Left colon (tissue), 2 donors: ENCODE results near the gene ARFIP2. TPM values are rescaled to one million over a fixed set of nuclear protein-coding genes. Genes with fewer than 3 reads are reported as not detected.

Experiments used
- ATAC-seq: fragments of 200-7000 bp; cut with Tn5 transposase; one replicate; pipeline ENCODE4 v1.9.1; 2020; ENCODE audit warnings: mild to moderate bottlenecking, moderate library complexity
- DNase-seq, 2 donors: peaks; one replicate each; pipeline ENCODE4 v3.0.0-alpha.2; 2020
- intact Hi-C, 2 donors: fragments of 100-400 bp; cut with DNase I in 1 of 2; cut with micrococcal nuclease in 1 of 2; formaldehyde crosslinking; loops; one replicate each; pipeline versions ENCODE4 v1.11.2 to v1.14.0; 2022; cut with DNase I, micrococcal nuclease
- total RNA-seq, 2 donors: library from RNA; stranded (reverse); fragmentation: NEBNext Ultra II Directional; extraction: Animal tissue kit (Norgen Biotek cat#: 25700); gene quantifications; one replicate each; pipeline ENCODE4 v1.2.1, GENCODE V29; 2021
- donor health status: DM: no; HTN: no; CAD: no.
- donor health status: DM: yes; HTN: yes; CAD: no.

ARFIP2 gene
- total RNA-seq, 2 donors from 2014 or later, result 70.2 to 85.6 TPM

DNA sequence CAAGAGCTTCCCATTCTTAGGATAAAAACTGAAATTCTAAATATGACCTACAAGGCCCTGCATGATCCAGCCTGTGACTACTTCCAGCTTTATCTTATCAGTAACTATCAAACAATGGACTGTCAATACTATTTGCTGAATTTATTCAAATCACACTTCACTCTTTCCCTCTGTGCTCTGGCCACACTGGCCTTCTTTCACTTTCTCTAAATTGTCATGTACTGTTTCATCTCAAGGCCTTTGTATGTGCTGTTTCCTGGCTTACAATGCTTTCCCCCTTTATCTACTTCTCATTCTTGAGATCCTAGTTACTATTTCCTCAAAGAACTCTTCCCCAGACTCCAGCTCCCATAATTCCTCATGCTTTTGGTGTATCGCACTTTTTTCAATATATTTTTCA lies 5.8 kb upstream of the ARFIP2 start:
- intact Hi-C loops, result no loop called here
- DNase-seq (no peak), ATAC-seq (peak; percentile 6)

DNA sequence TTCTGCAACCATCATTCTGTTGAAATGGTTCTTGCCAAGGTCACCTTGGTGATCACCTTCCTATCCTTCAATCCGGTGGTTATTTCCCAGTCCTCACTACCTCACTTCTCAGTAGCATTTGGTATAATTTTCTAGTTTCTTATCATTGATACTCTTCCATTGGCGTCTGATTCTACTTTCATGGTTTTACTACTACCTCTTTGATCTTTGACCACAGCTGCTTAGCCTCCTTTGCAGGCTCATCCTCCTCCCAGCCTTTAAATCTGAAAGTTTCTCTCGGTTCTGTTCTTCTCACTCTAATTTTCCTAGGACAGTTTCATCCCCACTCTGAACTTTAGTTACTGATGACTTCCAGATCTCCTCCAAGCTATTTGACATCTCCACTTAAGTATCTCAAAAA lies 5.1 kb upstream of the ARFIP2 start:
- DNase-seq (no peak), ATAC-seq (no peak)
- intact Hi-C loops, result no loop called here

DNA sequence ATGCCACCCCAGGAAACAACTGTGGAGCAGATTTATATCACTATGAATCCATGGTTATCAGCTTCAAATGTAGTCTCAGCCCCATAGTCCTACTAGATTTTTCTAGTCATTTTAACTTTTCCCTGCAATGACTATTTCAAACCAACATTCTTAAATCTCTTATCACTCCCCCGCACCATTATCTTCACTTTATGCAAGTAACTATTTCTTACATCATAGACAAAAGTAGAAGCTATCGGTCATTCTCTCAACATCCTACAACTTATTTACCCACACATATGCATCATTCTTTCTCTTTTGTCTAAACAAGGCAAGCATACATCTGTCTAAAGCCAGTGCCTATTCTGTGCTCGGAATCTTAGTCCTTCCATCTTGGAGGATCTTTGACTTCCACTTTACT lies 4.5 kb upstream of the ARFIP2 start:
- DNase-seq (no peak), ATAC-seq (no peak)
- intact Hi-C loops, result no loop called here

DNA sequence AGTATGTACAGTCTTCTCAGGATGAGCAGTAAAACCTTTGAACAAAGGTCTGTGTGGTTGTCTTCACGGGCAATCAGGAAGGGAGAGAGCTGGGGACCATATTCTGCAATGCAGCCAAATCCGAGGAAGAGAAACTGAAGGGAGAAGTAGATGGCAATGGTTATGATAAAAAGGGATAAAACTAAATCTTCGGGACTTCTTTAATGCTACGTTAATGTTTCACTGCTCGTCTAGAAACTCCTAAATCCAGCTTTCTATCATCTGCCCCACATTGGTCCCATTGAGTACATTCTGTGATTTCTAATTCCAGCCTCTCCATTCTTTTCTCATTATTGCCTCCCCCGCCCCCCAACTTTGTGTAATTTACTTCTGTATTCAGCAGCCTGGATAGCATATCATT lies 1.9 kb upstream of the ARFIP2 start:
- ATAC-seq (no peak), DNase-seq (no peak)
- intact Hi-C loops, result no loop called here

DNA sequence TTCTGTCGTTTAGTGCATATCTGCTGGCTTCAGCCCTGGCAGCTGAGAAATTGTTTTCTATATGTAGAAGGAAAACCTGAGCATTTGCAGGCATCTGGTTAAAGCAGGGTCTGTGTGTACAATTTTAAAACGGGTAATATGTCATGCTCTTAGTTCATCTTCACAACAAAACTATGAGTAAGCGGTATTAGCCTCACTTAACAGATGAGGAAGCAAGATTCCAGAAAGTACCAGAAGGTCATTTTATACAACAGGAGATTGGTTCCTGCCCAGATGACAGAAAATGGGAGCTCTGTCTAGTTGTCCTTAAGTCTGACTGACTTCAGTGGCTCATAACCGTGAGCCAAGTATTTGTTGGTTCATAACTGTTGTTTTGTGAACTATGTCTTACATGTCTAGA lies 1.3 kb upstream of the ARFIP2 start:
- DNase-seq (no peak), ATAC-seq (no peak)
- intact Hi-C loops, result no loop called here

DNA sequence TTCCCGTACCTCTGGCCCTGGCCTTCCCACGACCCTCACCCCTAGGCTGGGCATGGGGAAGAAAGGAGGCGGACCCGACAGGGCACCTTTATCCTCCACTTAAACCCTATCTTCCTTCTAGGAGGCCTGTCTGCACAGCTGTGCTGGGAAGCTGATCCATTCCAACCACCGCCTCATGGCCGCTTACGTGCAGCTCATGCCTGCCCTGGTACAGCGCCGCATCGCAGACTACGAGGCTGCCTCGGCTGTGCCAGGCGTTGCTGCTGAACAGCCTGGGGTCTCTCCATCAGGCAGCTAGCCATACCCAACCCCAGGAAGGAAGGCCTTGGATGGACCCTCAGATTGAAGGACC lies 769 bp upstream of the ARFIP2 start:
- ATAC-seq, result peak; percentile 34

DNA sequence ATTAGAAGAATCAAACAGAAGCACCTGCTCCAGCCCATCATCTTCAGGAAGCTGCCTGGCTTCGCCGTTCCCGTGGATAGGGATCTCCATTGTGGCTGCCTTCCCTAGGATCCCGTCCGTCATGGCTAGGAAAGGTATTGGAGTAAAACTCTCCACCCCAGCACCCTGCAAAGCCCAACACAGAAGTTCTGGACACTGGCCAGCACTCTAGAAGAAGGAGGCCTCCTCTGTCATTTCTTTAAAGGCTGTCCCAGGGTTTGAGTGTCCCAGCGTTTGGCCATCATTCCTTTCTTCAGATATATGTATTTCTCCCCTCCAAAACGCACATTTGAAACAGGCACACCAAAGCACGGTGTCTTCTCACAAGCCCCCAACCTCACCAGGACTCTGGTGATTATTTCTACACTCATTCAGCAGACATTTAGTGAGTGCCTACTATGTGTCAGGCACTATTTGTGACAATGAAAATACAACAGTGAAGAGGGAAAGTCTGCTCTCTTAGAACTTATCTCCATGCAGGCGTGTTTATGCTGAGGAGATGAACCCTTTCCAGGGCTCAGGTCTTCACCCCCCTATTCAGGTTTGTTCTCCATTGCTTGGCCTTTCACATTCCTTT lies 724 bp downstream of the ARFIP2 start:
- no peak for ATAC-seq
- intact Hi-C loops, result no loop called here
- no peak for DNase-seq

More for the DNA sequence above, 769 bp upstream of the ARFIP2 start:
- intact Hi-C loops, result no loop called here
- DNase-seq, result peak in 1 of 2 donors; percentile 37

DNA sequence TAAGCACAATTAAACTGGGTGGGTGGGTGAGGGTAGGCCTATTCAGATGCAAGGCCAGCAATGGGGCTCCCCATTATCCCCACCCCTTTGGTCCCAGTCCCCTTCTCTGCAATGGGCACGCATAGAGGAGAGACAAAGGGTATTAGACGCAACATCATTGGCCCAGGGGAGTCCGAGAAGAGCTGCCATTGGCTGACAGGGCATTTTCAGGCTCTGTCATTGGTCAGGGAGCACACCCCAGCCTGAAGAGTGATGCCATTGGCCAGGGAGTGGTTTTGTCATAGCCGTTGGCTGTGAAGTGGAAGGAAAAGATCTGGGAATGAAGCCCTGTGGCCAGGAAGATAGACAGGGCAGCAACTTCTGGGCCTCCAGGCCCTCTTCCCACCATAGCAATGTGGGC lies 4.6 kb downstream of the ARFIP2 start:
- intact Hi-C loops, result no loop called here
- ATAC-seq (no peak), DNase-seq (no peak)

DNA sequence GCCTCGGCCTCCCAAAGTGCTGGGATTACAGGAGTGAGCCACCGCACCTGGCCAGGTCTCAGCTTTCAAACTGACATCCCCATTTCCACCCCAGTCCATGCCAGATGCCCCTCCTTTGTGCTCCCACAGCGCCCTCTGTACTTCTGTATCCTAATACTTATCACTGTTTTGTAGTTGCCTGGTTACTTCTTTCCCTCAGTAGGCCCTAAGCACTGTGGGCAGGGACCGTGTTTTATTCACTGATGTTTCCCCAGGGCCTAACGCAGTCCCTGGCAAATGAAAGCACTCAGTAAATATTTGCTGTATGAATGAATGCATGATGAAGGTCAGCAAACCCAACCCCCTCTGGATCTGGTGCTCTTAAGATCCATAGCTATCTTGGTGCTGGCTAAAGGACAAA lies 5.2 kb downstream of the ARFIP2 start:
- DNase-seq (no peak), ATAC-seq (peak; percentile 2)
- intact Hi-C loops, result no loop called here

DNA sequence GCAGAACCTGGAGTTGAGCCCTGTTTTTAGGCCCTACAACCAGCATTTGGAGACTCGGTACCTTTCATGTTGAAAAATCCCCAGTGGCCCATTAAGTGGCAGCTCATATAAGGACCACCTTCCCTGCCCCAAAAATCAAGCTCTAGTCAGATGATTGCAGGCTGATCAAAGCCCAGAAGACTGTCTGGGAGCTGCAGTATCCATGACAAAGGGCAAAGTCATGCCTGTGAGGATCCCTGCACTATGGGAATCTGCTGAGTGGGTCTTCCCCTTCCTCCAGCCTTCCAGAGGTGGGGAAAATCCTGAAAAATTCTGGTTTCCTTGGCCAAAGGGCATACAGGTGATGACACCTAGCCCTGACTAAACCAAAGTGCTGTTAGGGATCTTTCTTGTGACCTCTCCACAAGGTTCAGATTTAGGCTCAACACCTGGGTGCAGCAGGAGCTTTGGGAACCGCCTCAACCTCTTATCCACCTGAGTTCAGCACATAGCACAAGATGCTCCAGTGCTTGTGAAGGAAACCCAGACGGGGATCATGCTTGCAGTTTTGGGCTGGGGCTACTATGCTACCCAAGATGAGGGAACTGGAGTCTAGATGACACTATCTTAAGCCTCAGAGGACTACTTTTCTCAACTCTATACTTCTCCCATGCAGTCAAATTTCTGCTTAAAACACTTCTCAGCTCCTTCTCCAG lies 6.2 kb downstream of the ARFIP2 start:
- no peak for DNase-seq
- intact Hi-C loops, result no loop called here
- no peak for ATAC-seq

DNA sequence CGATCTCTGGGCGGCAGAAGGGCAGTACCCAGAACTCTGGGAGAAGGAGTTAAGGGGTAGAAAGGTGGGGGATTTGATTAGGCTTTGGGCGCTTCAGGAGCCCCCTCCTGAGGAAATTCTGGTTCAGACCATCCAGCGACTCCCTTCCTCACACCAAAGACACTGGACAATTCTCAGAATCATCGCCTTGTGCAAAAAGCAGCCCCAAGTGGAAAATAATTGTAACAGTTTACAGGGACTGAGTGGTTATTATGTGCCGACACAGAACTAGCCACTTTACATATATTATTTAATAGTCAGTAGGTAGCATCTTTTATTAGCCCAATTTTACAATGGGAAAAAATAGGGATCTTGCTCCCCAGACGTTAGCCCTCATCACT lies 6.7 kb downstream of the ARFIP2 start:
- intact Hi-C loops, result no loop called here
- no peak for DNase-seq
- ATAC-seq, result no peak

DNA sequence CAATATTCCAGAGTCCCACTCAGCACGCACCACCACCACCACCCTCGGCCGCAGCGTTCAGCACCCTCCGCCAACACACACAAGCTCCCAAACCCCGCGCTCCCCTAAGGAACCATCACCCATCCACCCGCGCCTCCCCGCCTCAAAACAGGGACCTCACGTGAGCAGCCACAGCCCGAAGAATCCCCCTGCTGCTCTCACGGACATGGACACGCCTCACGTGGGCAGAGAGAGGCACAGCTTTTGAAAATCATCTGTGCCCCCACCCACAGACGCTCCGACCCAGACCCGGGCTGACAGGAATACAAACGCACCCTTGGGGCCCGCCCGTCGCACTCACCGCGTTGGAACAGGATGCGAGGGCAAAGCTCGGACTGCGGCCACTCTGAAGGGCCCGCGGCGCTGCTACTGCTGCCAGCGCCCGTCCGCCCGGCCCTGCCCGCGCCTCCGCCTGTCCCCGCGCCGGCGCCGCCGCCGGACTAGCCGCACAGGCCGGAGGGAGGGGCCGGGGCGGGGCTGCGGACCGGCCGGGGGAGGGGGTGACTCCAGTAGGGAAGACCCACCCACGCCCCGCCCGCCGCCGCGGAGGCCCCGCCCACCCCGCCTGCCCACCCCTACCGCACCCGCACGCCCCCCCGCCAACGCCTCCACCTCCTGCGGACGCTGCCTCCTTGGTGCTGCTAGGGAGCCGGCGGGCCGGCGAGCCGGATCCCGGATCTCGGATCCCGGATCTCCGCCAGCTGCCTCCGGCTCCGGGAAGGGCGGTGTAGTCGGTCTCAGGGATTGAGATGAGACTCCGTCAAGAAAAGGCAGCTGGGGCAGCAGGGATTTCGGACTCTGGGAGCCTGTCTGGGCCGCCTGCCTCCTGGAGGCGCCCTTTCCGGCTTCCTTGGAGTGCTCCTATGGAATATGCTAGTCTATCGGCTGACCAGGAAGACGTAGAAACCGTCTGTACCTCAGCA lies 7.4 kb downstream of the ARFIP2 start, which contains the start of gene TRIM3:
TRIM3 (minus strand) TSS at position 491 of the 962 bp plus-strand sequence. CDS start 8,246 bp downstream, outside the sequence.
- DNase-seq, result peak; percentile 95 to 96
- peak; percentile 77 for ATAC-seq
- intact Hi-C loops, result no loop called here

DNA sequence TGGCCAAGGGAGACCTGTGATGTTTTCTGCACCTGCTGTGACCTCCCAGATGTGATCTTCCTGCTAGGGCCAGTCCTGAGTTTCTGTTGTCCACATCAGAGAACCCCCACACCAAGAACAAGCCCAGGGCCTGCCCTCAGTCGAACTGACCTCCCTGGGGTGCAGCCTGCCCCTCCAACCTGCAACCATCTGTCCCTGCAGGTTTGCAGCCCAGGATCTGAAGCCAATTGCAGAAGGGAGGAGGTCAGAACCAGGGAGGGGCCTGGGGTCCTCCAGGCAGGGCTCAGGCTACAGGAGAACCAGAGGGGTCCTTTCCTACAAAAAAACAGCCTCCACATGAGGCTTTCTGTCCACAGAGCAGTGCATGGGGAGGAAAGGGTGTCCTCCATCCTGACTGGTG lies 8.2 kb downstream of the ARFIP2 start:
- intact Hi-C loops, result no loop called here
- ATAC-seq (no peak), DNase-seq (no peak)

DNA sequence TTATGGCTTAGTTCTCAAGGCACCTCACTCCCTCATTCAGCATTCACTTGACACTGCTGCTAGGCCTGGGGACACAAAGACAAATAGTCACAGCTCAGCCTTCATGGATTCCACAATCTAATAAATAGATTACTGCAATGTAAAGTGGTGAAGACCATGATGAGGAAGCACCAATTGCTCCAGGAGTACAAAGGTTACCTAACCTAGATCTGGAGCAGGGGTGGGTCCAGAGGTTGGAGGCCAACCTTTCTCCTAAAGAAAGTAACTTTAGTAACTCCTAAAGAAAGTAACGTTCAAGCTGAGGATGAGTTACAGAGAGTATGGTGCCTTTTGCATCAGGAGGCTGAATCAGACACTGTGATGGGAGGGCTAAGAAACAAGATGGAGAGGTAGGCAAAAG lies 11.5 kb downstream of the ARFIP2 start:
- DNase-seq (no peak), ATAC-seq (peak; percentile 20)
- intact Hi-C loops, result no loop called here

DNA sequence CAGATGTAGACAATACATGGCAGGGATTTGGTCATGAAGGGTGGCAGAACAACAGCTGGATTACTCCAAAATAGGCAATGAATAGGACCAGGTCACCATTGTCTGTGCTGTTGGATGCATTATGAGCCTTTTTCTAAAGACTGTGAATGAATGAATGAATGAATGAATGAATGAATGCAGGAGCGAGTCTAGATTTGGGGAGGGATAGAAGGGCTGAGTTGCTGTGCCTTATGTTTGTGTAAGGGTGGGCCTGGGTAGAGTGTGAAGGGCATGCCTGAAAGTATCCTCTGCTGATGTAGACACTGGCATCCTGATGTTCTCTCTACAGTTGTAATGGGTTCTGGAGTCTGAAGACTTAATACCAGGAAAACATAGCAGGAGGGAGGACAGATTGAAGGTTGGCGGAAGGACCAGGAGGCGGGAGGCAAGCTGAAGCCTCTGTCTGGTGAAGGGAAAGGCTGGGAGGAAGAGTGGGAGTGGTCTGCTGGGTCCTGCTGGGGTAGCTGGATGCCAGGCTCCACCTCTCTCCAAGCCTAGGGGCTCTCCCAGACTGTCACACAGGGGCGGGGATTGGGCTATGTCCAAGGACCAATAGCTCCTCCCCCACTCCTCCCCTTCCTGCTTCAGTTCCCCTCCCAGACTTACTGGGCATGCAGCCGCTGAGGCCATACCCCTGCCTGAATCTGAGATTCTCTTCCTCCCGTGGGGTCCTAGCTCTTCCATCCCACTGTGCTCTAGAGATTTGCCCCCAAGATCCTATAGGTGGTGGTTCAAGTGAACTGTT lies 12.2 kb downstream of the ARFIP2 start:
- DNase-seq (peak; percentile 79 to 84), ATAC-seq (peak; percentile 58)
- intact Hi-C loops, result no loop called here

DNA sequence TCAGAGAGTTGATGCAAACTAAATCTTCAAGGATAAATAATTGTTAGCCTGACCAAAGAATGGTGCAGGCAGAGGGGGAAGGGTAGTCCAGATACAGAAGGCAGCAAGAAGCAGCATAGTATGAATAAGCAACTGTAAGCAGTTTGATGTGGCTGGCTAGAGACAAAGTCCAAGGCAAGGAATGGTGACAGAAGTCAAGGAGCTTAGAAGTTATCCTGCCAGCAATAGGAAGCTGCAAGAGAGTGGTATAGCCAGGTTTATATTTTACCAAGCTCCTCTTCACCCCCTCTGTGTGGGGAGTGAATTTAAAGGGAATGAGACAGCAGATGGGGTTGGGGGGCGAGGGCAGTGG lies 22.1 kb downstream of the ARFIP2 start:
- intact Hi-C loops, result no loop called here
- ATAC-seq (peak; percentile 93), DNase-seq (no peak)

DNA sequence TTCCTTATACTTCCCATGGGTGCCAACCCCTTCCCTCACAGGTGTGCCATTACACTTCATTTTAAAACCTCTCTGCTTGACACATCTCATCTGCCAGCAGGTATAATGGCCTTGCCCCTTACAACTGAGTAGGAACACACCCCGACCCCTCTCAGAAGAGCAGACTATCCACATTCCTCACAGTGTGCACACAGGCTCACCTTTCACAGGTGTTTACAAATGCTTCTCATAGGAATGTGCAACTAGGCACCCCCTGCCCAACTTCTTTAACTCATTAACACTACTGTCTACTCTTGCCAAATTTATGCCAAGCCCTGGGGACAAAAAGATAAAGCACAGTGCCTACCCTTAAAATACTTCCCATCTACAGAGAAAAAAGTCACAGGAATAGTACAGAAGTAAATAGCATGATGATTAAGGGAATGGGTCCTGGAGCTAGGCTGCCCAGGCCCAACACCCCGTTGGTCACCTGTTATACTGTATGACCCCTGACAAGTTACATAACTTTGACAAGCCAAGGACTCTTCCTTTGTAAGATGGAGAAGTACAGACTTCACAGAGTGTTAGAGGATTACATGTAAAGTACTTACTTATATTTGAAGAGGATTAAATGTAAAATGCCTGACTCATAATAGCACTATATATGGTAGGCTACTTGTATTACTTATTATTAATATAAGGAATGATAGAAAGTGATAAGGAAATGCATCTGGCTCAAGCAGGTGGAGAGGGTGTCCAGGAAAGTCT lies 22.6 kb downstream of the ARFIP2 start:
- DNase-seq, result no peak
- intact Hi-C loops, result no loop called here

DNA sequence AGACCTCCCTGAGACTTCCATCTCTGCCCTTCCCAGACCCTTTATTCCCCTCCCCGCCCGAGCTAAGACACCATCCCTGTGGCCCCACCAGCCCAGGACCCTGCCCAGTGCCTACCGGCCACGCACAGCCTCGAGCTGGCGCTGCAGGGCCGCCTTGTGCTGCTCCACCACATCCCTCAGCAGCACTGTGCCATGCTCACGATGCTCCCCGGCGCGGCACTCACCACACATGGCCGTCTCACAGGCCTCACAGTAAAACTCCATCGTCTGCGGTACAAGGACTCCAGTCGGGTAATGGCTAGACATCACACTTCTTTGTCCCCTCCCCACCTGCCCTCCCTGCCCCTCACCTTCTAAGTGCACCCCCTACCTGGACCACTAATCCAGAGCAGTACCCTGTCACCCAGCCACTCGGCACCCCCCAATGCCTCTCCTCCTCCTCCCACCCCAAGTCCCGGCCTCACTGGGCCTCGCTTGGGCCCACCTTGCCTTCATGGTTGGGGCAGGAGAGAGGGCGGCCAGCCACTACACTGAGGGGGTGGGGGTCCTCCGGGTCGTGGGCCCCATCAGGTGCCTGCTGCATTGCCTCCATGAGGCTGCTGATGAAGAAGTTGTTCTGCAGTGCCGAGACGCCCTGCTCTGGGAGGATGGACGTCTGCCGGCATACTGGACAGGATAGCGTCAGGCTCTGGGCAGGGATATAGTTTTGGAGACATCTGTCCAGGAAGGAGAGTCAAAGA lies 23.4 kb downstream of the ARFIP2 start:
- ATAC-seq, result no peak
- no peak for DNase-seq
- intact Hi-C loops, result no loop called here

More for the DNA sequence above, 22.6 kb downstream of the ARFIP2 start:
- no peak for ATAC-seq
